Testis (tissue), 2 donors: ENCODE data around the gene FAM20C.

Experiments
- CTCF ChIP-seq, 3 experiments: fragments of 450-650 bp in 2 of 3; fragments of 200-600 bp in 1 of 3; sonication (generic) in 1 of 3; IDR thresholded peaks; one replicate each; pipeline ENCODE4 v1.5.1; 2016 to 2019; ENCODE audit warnings: antibody characterized with exemption in 3 of 3, mild to moderate bottlenecking in 2 of 3, moderate library complexity in 1 of 3
- POLR2A ChIP-seq: fragments of 450-650 bp; IDR thresholded peaks from one replicate; pipeline ENCODE4 v1.6.1; 2017; ENCODE audit warnings: antibody characterized with exemption, mild to moderate bottlenecking, moderate library complexity

- no peak for TF ChIP-seq CTCF (IDR thresholded peaks at IDR 0.05)
- no peak for TF ChIP-seq POLR2A
Measured at GRCh38 chr7:282621-283020, 90.2 kb downstream of the FAM20C start.
